Stimulated activated CD8-positive, alpha-beta memory T cell treated with anti-CD3 and anti-CD28 coated beads, Interleukin-7, amount 100 ng/mL, for 48 hours (primary cell): Measurements from ENCODE around the gene CHN1.

Experiments used
- DNase-seq, 2 donors: peaks; one replicate each; pipeline ENCODE4 v3.0.0-alpha.2; 2020; ENCODE audit warnings: low read depth in 1 of 2; ENCODE audit errors: extremely low read depth in 1 of 2

The CHN1 gene

GRCh38 chr2:174789001-174789400 is 216.2 kb downstream of the CHN1 start:
- DNase-seq: no peak

- no peak for DNase-seq
Observed at GRCh38 chr2:174788291-174788929, 216.8 kb downstream of the CHN1 start.

- DNase-seq: no peak
Observed at GRCh38 chr2:174787487-174788205, 217.5 kb downstream of the CHN1 start.

GRCh38 chr2:174786066-174786725 is 219.0 kb downstream of the CHN1 start:
- DNase-seq: no peak

- DNase-seq: no peak
Observed at GRCh38 chr2:174785481-174785880, 219.7 kb downstream of the CHN1 start.

GRCh38 chr2:174784909-174785308 is 220.3 kb downstream of the CHN1 start:
- DNase-seq: no peak

- DNase-seq: no peak
Observed at GRCh38 chr2:174784316-174784715, 220.9 kb downstream of the CHN1 start.

GRCh38 chr2:174781996-174782395 is 223.2 kb downstream of the CHN1 start:
- no peak for DNase-seq

- no peak for DNase-seq
Observed at GRCh38 chr2:174781298-174781697, 223.9 kb downstream of the CHN1 start.

- no peak for DNase-seq
Observed at GRCh38 chr2:174780856-174781255, 224.3 kb downstream of the CHN1 start.

- no peak for DNase-seq
Observed at GRCh38 chr2:174780191-174780840, 224.9 kb downstream of the CHN1 start.

- DNase-seq: no peak
Observed at GRCh38 chr2:174779361-174779928, 225.7 kb downstream of the CHN1 start.

GRCh38 chr2:174778085-174778981 is 226.8 kb downstream of the CHN1 start:
- DNase-seq: peak; percentile 53 to 70

- no peak for DNase-seq
Observed at GRCh38 chr2:174777347-174778084, 227.7 kb downstream of the CHN1 start.

GRCh38 chr2:174776675-174777074 is 228.5 kb downstream of the CHN1 start:
- DNase-seq: no peak

GRCh38 chr2:174776223-174776622 is 229.0 kb downstream of the CHN1 start:
- DNase-seq: no peak

GRCh38 chr2:174775571-174775980 is 229.6 kb downstream of the CHN1 start:
- DNase-seq: no peak

- DNase-seq: no peak
Observed at GRCh38 chr2:174774886-174775285, 230.3 kb downstream of the CHN1 start.

- no peak for DNase-seq
Observed at GRCh38 chr2:174773215-174773614, 232.0 kb downstream of the CHN1 start.

- DNase-seq: no peak
Observed at GRCh38 chr2:174772472-174772801, 232.7 kb downstream of the CHN1 start.
